Nucleus accumbens (tissue), 56 donors: ENCODE results near the gene CCM2.
"Not testable (repeated sequence)": the region's sequence is repeated elsewhere in the genome, so short reads cannot be mapped to it uniquely, and the experiment has no call there.

Experiments
- DNase-seq, 56 donors: peaks; one replicate each; lab custom pipeline; 2025; lab: John Stamatoyannopoulos, UW

Gene CCM2

GRCh38 chr7:45112648-45113047, 112.6 kb downstream of the CCM2 start:
- no peak for DNase-seq

GRCh38 chr7:45114257-45114656, 114.3 kb downstream of the CCM2 start:
- DNase-seq, result not testable (repeated sequence)

- DNase-seq, result no peak
Measured at GRCh38 chr7:45114926-45115325, 114.9 kb downstream of the CCM2 start.

- no peak for DNase-seq
Measured at GRCh38 chr7:45116048-45116447, 116.0 kb downstream of the CCM2 start.

GRCh38 chr7:45117582-45117981, 117.6 kb downstream of the CCM2 start:
- no peak for DNase-seq

GRCh38 chr7:45118292-45118691, 118.3 kb downstream of the CCM2 start:
- DNase-seq, result no peak

GRCh38 chr7:45118889-45119331, 118.9 kb downstream of the CCM2 start:
- no peak for DNase-seq

- no peak for DNase-seq
Measured at GRCh38 chr7:45119550-45119949, 119.5 kb downstream of the CCM2 start.

- no peak for DNase-seq
Measured at GRCh38 chr7:45122975-45123860, 123.2 kb downstream of the CCM2 start.

- no peak for DNase-seq
Measured at GRCh38 chr7:45123913-45124710, 124.1 kb downstream of the CCM2 start.

GRCh38 chr7:45125193-45125904, 125.3 kb downstream of the CCM2 start:
- DNase-seq, result no peak
